Breast epithelium (tissue), 3 donors: Measurements from ENCODE around the gene BRAF.

Source experiments
- POLR2AphosphoS5 ChIP-seq, 3 donors: sonication (generic); formaldehyde crosslinking; IDR thresholded peaks; one replicate each; pipeline ENCODE4 v1.6.1; 2017; ENCODE audit warnings: antibody characterized with exemption in 3 of 3
- TF ChIP-seq, protein P1 (sequence below), 3 donors: fragments of 450-650 bp; IDR thresholded peaks; one replicate each; pipeline ENCODE4 v1.5.1; 2016 to 2017; ENCODE audit warnings: antibody characterized with exemption in 3 of 3, mild to moderate bottlenecking in 3 of 3, moderate library complexity in 3 of 3

DNA sequence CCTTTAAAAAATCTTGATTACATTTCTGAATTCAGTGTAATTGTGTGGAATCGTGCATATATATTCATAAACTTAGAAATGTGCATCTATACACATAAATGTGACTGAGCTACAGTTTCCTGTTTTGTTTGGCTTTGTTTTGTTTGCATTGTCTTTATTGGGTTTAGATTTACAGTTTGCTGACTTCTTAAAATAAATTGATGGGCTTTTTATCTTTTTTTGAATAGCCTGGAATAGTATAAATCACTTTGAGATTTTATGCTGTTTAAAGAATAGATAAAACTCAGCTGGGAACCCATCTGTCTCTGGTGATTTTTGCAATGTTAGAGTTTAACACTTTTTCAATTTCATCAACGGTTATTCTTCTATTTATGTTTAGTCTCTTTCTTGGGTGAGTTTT is 21.2 kb upstream of the BRAF start:
- TF ChIP-seq, protein P1, sequence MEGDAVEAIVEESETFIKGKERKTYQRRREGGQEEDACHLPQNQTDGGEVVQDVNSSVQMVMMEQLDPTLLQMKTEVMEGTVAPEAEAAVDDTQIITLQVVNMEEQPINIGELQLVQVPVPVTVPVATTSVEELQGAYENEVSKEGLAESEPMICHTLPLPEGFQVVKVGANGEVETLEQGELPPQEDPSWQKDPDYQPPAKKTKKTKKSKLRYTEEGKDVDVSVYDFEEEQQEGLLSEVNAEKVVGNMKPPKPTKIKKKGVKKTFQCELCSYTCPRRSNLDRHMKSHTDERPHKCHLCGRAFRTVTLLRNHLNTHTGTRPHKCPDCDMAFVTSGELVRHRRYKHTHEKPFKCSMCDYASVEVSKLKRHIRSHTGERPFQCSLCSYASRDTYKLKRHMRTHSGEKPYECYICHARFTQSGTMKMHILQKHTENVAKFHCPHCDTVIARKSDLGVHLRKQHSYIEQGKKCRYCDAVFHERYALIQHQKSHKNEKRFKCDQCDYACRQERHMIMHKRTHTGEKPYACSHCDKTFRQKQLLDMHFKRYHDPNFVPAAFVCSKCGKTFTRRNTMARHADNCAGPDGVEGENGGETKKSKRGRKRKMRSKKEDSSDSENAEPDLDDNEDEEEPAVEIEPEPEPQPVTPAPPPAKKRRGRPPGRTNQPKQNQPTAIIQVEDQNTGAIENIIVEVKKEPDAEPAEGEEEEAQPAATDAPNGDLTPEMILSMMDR (IDR thresholded peaks at IDR 0.05), result no peak
- TF ChIP-seq POLR2AphosphoS5 (IDR thresholded peaks at IDR 0.05), result no peak
